Measurements from ENCODE around the gene PCARE.

Gene PCARE

DNA sequence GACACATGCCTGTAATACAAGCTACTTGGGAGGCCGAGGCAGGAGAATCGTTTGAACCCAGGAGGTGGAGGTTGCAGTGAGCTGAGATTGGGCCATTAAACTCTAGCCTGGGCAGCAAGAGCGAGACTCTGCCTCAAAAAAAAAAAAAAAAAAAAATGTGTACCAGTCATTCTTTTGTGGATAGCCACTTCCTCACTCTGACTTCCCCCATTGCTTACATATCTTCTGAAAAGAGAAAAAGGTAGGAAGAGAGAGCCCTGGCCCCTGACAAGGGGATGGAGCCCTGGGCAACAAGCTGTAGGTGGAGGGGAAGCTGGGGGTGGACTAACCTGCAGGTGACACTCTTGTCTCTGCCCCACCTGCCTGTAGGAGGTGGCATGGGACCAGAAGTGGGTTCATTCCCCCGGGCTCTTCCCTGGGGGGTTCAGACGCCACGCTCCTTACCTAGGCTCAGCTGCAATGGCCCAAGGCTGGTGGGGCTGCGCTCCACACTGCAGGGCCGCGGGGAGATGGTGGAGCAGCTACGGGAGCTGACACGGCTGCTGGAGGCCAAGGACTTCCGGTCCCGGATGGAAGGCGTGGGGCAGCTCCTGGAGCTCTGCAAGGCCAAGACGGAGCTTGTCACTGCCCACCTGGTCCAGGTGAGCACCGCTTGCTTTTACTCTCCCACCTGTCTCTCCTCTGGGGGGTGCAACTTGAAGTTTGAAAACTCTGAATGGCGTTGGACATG is 39.1 kb downstream of the PCARE start:
- no peak for DNase-seq (ENCODE audit: low read depth in 2 of 2)

DNA sequence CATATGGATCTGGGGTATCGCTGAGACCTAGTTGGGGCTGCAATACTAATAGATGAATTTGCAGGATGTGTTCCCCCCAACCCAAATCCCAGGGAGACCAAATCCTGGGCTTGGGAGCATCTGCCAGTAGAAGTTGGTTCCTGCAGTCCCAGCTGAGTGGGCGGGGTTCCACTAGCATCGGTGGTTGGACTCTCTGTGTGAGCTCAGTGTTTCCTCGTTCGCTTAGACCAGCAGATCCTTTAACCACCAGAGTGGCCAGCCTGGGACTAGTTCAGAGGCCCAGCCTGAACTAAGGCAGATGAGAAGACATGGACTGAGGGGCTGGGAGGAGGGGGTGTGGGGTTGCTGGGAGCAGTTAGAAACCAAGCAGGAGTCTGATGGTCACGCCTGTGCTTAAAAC is 40.7 kb downstream of the PCARE start:
- no peak for DNase-seq (ENCODE audit: low read depth in 2 of 2)

GRCh38 chr2:29033172-29033571 is 41.2 kb downstream of the PCARE start:
- no peak for DNase-seq (ENCODE audit: low read depth in 2 of 2)

- DNase-seq (ENCODE audit: low read depth in 2 of 2): no peak
Observed at GRCh38 chr2:29032189-29032588, 42.1 kb downstream of the PCARE start.

GRCh38 chr2:29031046-29031445 is 43.3 kb downstream of the PCARE start:
- DNase-seq (ENCODE audit: low read depth in 2 of 2): no peak

DNA sequence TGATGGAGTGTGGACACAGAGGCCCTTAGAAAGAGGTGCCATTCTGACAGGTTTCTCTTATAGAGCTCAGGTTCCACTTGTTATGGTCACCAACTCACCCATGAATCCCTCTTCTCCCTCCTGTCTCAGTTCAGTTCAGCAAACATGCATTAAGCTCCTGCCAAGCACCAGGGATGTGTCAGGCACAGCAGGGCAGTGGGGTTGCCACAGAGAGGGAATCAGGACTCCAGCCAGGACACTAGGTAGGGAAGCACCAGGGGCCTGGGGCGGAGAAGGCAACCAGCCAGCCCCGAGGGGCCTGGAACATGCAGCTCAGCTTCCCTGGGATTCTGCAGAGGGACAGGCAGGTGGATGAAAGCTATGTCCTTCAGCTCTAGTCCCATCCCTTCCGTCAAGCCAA is 48.6 kb downstream of the PCARE start:
- DNase-seq (ENCODE audit: low read depth in 2 of 2): no peak

DNA sequence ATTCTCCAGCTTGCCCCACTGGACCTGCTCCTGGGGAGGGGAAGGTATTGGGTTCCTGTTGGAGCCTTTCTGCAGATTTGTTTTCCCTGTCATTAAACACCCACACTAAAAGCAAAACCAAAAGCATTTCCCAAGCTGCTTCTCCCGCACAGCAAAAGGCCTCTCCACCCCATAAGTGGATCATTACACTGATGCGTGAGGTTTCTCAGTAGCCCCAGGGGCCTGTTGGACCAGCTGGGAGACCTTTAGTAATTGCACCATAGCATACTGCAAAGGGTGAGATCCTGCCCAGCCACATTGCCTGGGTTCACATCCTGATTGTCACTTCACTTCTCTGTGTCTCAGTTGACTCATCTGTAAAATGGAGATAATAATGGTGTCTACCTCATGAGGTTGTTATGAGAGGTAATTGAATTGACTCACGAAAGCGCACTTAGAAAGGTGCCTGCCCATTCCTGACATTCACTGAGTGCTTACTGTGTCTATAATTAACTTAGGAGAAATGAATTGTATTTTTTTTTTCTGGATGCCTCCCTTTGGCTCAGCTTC is 49.4 kb downstream of the PCARE start:
- DNase-seq (ENCODE audit: low read depth in 2 of 2): no peak

DNA sequence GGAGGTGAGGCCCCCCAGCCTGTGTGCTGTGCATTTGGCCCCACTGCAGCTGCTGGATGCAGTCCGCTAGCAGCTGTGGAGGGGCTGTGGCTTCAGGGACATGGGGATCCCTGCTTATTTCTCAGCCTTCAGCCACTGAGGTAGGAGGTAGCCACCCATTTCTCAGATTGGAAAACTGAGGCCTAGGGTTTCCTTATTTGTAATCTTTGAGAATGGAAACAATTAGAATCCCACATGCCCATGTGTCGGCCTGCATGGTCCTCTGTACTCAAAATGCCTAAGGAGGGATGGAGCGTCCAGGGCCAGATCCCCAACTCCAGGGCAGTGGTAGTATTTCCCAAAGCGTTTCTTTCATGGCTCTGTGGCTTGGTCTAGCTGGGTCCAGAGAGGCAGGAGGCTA is 51.1 kb downstream of the PCARE start:
- no peak for DNase-seq (ENCODE audit: low read depth in 2 of 2)

DNA sequence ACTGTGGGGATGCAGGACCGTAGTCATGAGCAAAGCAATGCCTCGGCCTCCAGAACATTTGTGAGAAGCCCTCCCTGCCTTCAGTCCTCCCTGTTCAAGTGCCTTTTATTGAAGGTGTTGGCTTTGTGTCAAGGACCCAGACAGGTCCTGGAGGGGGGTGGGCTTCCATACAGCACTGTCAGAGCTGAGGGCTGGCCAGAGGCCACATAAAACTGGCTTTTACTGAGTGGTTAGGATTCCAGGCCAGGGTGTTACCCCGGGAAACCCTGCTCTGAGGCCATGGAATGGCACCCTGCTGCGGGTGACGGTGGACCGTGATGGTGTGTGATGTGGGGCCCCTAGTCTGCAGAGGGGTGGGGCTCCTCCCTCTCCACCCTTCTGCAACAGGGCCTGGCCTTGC is 51.6 kb downstream of the PCARE start:
- no peak for DNase-seq (ENCODE audit: low read depth in 2 of 2)

GRCh38 chr2:29021886-29022285 is 52.4 kb downstream of the PCARE start:
- no peak for DNase-seq (ENCODE audit: low read depth in 2 of 2)

- DNase-seq (ENCODE audit: low read depth in 2 of 2): no peak
Observed at GRCh38 chr2:29017716-29018435, 56.4 kb downstream of the PCARE start.

DNA sequence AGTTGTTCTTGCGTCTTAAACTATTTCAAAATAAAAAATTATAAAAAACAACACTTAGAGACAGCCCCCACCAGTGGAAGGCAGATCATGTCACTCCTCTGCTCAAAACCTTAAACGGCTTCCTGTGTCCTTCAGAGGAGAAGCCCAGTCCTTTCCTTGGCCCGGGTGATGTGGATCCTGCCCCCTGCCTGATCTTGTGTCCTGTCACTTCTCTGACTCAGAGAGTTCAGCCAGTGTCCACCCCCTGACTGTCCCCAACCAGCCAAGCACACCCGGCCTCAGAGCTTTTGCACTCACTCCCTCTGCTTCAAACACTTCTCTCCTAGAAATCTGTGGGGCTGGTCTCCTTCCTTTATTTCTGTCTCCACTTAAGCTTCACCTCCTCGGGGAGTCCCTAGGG is 57.8 kb downstream of the PCARE start:
- DNase-seq (ENCODE audit: low read depth in 2 of 2): no peak

GRCh38 chr2:29015701-29016470 is 58.4 kb downstream of the PCARE start:
- DNase-seq (ENCODE audit: low read depth in 2 of 2): no peak

- peak; percentile 41 to 56 for DNase-seq (ENCODE audit: low read depth in 2 of 2)
Observed at GRCh38 chr2:29014811-29015421, 59.4 kb downstream of the PCARE start.

DNA sequence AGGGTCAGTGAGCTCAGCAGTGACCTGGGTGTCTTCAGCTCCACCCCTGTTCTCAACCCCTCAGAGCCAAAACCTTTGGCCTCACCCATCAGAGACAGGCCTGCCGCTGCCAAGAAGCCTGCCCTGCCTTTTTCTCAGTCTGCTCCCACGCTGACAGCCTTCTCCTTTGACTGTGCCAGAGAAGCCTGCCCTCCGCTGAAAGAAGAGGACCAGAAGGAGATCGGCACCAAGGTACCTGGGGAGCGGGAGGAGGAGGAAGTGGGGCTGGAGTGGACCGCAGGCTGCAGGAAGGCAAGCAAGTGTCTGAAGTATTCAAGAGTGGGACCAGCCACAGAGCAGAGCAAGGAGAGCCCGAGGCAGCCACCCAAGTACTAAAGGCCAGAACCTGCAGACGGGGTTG is 60.0 kb downstream of the PCARE start:
- no peak for DNase-seq (ENCODE audit: low read depth in 2 of 2)

GRCh38 chr2:29013057-29013780 is 61.1 kb downstream of the PCARE start:
- DNase-seq (ENCODE audit: low read depth in 2 of 2): no peak

- DNase-seq (ENCODE audit: low read depth in 2 of 2): no peak
Observed at GRCh38 chr2:29012211-29012681, 62.1 kb downstream of the PCARE start.

All from activated CD8-positive, alpha-beta memory T cell treated with anti-CD3 and anti-CD28 coated beads for 4 hours (primary cell).